Astrocyte of the spinal cord (primary cell): ENCODE data around the gene ARX.

Experiments used
- DNase-seq: peaks from one replicate; pipeline ENCODE4 v3.0.0; 2011; ENCODE audit warnings: low read depth, low spot score
- H3K4me3 ChIP-seq: 2 replicates; pipeline ENCODE4 v1.5.1; 2011; ENCODE audit warnings: low read depth, mild to moderate bottlenecking, low read length, moderate library complexity
- CTCF ChIP-seq: IDR thresholded peaks from 2 replicates; pipeline ENCODE4 v1.5.1; 2012; ENCODE audit warnings: low read depth, mild to moderate bottlenecking, low read length, inconsistent platforms
- in situ Hi-C: cut with HindIII; loops from 2 replicates; pipeline ENCODE4 v1.10.0; 2017; ENCODE audit warnings: low sequenced_read_pairs

ARX gene

GRCh38 chrX:24969812-24970211 lies 46.0 kb downstream of the ARX start:
- in situ Hi-C loops: no loop called here
- TF ChIP-seq CTCF: no peak
- H3K4me3 ChIP-seq: no peak overlapping the region
- no peak for DNase-seq

- no peak overlapping the region for H3K4me3 ChIP-seq
- in situ Hi-C loops: no loop called here
- no peak for TF ChIP-seq CTCF
- DNase-seq: no peak
Measured at GRCh38 chrX:24965372-24965771, 50.4 kb downstream of the ARX start.

GRCh38 chrX:24963823-24964222 lies 51.9 kb downstream of the ARX start:
- H3K4me3 ChIP-seq: no peak overlapping the region
- TF ChIP-seq CTCF: no peak
- in situ Hi-C loops: no loop called here

GRCh38 chrX:24961809-24962208 lies 54.0 kb downstream of the ARX start:
- in situ Hi-C loops: no loop called here
- no peak overlapping the region for H3K4me3 ChIP-seq
- no peak for DNase-seq
- no peak for TF ChIP-seq CTCF

More at GRCh38 chrX:24963823-24964222, 51.9 kb downstream of the ARX start:
- DNase-seq: no peak

GRCh38 chrX:24956828-24957227 lies 58.9 kb downstream of the ARX start:
- no peak overlapping the region for H3K4me3 ChIP-seq
- TF ChIP-seq CTCF: no peak
- DNase-seq: peak; percentile 9
- in situ Hi-C loops: no loop called here

GRCh38 chrX:24955372-24955930 lies 60.3 kb downstream of the ARX start:
- no peak for TF ChIP-seq CTCF
- DNase-seq: no peak
- no peak overlapping the region for H3K4me3 ChIP-seq
- in situ Hi-C loops: no loop called here

- H3K4me3 ChIP-seq: no peak overlapping the region
- in situ Hi-C loops: no loop called here
- no peak for DNase-seq
- TF ChIP-seq CTCF: no peak
Measured at GRCh38 chrX:24954732-24955131, 61.0 kb downstream of the ARX start.
